Skin of body (tissue), 2 donors: ENCODE measurements around the gene CDKAL1. TPM values are rescaled to one million over a fixed set of nuclear protein-coding genes. Genes with fewer than 3 reads are reported as not detected.

Experiments used
- DNase-seq: peaks from one replicate; lab custom pipeline; 2025; lab: John Stamatoyannopoulos, UW
- total RNA-seq: library from RNA; depleted of rRNA; stranded (reverse); fragments of >200 nt; gene quantifications from one replicate; pipeline ENCODE4 v1.2.3, GENCODE V29; 2014

Gene CDKAL1
- total RNA-seq, 1 donor from 2014 or later, result 38.4 TPM

- no peak for DNase-seq
Measured at GRCh38 chr6:20873425-20874190, 339.4 kb downstream of the CDKAL1 start.

GRCh38 chr6:20875369-20875963, 341.2 kb downstream of the CDKAL1 start:
- DNase-seq, result peak; percentile 11

DNA sequence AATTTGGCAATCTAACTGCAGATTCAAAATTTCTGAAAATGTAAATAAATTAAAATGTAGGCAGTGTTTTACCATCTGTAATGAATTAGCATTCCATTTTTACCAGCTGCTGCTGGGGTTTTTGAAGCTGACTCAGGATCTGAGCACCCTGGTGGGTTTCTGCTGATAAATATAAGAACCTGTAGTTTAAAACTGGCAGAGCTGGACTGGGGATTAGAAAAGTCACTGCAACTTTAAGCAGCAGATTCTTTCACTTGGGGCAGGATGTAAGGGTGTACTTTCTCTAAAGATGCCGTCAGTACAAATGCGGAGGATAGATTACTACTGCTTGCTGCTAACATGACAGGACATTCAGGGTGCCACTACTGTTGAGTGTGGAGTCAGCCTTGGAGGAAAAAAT, 341.8 kb downstream of the CDKAL1 start:
- no peak for DNase-seq

DNA sequence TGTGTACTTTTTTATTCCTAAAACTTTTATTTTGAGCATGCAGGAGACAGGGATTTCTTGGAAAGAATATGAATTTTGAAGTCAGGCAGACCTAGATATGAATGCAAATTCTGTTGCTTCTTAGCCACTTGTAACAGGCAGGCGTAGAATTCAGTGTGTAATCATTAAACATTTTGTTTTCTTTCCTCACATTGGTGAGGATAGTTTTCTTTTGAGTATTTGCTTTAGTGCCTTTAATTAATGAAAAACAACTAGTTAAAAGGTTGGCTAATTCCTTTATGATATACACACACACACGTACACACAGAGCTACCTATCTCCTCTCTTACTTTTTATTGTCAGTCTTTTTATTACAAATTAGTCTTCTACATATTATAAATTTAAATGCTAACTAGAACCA, 342.3 kb downstream of the CDKAL1 start:
- no peak for DNase-seq

DNA sequence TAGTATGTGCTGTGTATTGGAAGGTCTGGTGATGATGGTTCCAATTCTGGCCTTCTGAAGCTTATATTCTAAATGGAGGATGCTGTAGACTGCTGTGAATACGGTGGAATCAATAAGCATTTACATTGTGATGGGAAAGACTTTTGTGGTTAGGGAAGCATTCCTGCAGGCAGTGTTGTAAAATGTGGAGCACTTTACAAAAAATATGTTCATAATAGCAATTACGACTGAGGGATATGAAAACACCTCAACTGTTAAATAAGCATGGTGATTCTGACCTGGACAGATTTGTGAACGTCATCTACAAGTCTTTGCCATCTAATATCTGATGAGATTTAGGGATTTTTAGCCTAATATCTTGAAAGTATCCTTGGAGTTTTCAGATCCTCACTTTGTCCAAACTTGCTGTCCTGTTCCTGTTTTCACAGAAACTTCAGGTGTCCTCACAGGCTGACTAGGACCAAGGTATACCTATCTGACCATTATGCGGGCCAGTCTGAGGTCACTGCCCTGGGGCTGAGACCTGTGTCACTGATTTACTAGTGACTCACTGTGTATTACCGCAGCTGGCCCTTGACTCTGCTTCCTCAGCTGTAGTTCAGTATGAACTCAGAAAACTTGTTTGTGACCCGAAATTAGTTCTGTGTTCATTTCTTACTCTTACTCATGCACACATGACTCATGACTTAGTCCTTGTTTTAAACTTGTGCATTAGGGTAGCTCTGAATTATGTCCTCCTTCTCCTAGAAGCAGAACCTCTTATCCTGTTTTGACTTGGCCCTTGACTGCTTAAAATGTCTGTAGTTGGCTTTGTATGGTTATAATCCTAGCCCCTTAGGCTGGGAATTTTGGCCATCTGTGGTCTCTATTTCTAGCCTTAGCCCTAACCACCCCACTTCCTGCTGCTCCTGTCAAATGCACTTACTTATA, 343.0 kb downstream of the CDKAL1 start:
- no peak for DNase-seq

DNA sequence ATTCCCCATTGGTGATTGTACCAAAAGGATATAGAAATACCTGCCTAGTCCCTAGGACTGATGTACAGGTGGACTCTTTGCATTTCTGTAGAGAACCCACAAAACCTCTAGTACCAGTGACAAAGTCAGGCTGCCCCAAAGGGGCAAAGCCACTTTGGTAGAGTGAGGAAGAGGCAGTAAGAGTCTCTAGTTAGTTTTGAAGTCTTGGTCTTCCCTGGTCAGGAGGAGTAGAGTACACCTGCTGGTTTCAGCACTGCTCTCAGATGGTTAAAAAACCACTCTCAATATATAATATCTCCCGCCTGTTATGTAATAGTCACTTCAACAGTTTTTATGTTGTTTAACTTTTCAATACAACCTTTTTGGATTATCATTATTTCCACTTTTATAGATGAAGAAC, 344.9 kb downstream of the CDKAL1 start:
- DNase-seq, result no peak

DNA sequence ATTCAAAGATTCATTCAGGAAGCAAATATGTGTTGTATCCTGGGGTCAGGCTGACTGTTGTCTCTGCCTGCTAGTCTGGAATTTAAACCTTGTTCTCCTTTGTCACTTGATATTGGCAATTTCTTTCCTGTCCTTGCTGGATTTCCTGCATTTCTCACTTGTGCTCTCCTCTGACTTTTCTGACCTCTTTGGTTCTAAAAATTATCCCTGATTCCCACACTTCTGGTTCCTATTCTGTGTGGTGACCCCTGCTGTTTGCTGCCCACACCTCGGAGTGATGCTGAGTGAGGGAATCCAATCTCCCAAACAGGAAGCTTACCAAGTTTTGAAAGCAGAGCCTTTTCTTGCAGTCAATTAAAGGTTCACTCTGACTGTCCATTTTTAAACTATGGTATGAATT, 345.3 kb downstream of the CDKAL1 start:
- DNase-seq, result no peak

- DNase-seq, result no peak
Measured at GRCh38 chr6:20881365-20881764, 347.1 kb downstream of the CDKAL1 start.

DNA sequence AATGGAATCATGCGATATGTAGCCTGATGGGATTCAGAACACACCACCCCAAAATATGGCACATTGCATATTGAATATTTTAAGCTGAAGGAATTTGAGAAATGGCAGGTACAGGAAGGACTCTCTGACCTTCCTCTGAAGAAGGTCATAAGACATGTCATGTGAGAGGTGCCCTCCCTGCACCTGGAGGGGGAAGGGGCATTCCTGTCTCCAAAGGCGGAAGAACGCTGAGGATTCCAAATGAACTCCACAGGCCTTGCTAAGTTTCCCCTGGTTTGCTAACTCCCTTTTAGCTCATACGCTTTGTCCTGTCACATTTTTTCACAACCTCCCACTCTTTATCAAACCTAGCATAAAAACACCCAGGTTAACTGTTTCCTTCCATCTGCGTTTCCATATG, 347.8 kb downstream of the CDKAL1 start:
- DNase-seq, result no peak

GRCh38 chr6:20885076-20885475, 350.8 kb downstream of the CDKAL1 start:
- DNase-seq, result no peak

DNA sequence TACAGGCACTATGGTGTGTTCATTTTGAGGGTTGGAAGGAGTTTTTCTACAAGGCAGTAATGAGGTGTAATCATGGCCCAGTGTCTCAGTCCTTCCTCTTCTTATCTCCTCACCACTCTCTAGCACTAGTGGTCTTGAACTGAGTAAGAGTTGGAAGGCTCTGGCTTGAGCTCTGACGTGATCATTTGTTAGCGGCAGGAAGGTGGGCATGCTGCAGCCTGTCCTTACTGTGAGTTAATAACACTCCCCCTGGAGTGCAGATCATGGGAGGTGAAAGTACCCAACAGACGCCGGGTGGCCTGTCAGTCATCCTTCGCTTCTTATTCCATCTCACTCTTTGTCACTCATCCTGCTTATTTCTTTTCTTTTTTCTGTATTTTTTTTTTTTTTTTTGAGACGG, 356.9 kb downstream of the CDKAL1 start:
- DNase-seq, result no peak

DNA sequence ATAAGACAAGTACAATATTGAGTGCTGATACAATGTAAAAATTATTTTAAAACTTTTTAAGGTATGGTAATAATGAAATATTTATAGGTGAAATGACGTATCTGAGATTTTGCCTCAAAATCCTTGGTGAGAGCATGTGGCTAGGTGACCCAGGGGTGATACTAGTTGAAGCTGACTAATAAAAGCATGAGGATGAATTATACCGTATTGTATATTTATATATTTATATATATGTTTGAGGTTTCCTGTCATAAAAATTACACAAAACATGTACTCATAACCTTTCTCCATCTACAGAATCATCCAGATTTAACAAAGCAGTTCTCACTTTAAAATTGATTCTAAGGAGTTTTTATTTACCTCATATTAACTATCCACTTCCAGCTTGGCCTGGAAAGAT, 358.1 kb downstream of the CDKAL1 start:
- DNase-seq, result no peak

- no peak for DNase-seq
Measured at GRCh38 chr6:20893412-20893811, 359.2 kb downstream of the CDKAL1 start.

DNA sequence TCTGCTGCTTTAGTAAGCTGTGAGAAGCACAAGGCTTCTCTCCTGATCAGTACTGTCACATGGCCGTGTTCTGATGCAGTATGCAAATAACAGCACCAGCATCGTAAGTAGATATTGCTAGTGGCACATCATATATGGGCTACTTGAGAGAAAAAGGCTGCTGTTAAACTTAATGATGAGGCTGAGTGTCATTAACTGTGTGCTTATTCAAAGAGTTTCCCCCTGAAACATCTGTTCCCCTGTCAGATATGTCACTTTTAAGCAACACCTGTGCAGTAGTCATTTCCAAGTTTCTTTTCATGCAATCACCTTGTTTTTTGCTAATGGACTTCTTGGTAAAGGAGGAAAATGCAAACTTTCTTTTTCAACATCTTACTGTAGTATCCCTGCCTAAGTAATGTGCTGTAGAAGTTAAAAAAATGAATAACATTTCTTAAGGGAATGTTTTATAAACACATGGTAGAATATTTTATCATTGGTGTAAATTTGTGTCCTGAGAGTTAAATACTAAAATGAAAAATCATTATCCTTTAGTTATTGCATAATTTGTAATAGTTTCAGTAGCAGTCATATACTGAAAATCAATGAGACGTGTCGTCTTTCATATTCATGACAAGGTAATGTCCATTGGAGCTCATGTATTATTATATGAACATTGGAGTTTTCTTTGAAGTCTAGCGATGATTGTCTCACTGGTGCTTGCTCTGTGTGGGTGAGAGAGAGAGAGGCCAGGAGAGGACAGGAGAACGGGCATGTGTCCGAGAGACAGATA, 366.3 kb downstream of the CDKAL1 start:
- no peak for DNase-seq

DNA sequence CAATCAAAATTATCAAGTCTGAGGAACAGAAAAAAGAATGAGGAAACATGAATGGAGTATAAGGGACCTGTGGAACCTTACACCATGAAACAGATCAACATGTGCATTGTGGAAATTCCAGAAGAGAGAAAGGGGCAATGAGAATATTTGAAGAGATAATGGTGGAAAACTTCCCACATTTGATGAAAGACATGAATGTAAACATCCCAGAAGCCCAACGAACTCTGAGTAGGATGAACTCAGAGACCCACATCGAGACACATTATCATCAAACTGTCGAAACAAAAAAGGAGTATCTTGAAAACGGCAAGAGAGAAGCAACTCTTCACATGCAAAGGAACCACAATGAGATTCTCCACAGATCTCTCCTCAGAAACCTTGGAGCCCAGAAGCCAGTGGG, 371.1 kb downstream of the CDKAL1 start:
- no peak for DNase-seq

GRCh38 chr6:20906945-20907344, 372.7 kb downstream of the CDKAL1 start:
- no peak for DNase-seq

- DNase-seq, result no peak
Measured at GRCh38 chr6:20907486-20908071, 373.3 kb downstream of the CDKAL1 start.

DNA sequence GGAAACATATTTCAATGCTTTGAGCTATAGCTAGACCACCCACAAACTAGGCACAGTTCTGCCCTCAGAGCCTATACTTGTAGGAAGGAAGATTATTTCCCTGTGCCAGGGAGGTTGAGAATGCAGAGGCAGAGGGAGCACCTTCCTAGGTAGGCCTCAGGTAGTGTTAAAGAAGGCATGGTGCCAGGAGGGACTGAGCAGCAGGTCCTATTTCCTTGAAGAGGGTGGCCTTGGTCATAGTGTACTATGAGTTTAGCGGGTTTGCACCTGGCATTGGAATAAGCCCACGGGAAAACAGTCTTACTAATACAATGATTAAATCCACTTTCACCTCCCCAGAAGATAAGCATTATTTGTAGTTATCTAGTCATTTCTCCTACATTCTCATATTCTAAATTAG, 375.4 kb downstream of the CDKAL1 start:
- no peak for DNase-seq

GRCh38 chr6:20911712-20912111, 377.5 kb downstream of the CDKAL1 start:
- DNase-seq, result no peak

GRCh38 chr6:20915156-20915555, 380.9 kb downstream of the CDKAL1 start:
- no peak for DNase-seq

DNA sequence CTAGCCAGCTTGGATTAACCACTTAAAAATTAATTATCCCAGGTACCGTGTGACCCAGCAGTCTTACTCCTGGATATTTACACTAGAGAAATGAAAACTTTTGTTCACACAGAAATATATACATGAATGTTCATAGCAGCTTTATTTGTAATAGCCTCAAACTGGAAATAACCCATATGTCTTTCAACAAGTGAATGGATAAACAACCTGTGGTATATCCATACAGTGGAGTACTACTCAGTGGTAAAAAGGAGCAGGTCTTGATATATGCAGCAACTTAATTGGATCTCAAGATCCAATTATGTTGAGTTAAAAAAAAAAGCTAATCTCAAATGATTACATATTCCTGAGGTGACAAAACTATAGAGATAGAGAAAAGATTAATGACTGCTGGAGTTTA, 381.4 kb downstream of the CDKAL1 start:
- DNase-seq, result no peak
